ENCODE results near the gene TMEM79.

TMEM79 gene

GRCh38 chr1:156284112-156284511 lies at the start of gene TMEM79:
Gene TMEM79 (plus strand): TSS chr1:156284325. CDS start chr1:156285227, 902 bp downstream.
- no peak for DNase-seq

- no peak for DNase-seq
These were observed 48.0 kb upstream of the TMEM79 start for GRCh38 chr1:156236164-156236563.

- no peak for DNase-seq
These were observed 45.9 kb upstream of the TMEM79 start for GRCh38 chr1:156238248-156238647.

GRCh38 chr1:156241311-156241811 lies 42.8 kb upstream of the TMEM79 start:
- no peak for DNase-seq

GRCh38 chr1:156241926-156242325 lies 42.2 kb upstream of the TMEM79 start, which contains the start of gene BGLAP:
Gene BGLAP (plus strand): TSS chr1:156242184. CDS start chr1:156242232, 48 bp downstream.
- no peak for DNase-seq

- no peak for DNase-seq
These were observed 41.4 kb upstream of the TMEM79 start for GRCh38 chr1:156242738-156243137.

GRCh38 chr1:156244126-156244525 lies 40.0 kb upstream of the TMEM79 start:
- no peak for DNase-seq

- DNase-seq: no peak
These were observed 39.4 kb upstream of the TMEM79 start for GRCh38 chr1:156244712-156245111.

GRCh38 chr1:156245451-156246232 lies 38.5 kb upstream of the TMEM79 start:
- no peak for DNase-seq

GRCh38 chr1:156246241-156246780 lies 37.8 kb upstream of the TMEM79 start:
- DNase-seq: no peak

- no peak for DNase-seq
These were observed 37.2 kb upstream of the TMEM79 start for GRCh38 chr1:156246781-156247459.

- no peak for DNase-seq
These were observed 36.4 kb upstream of the TMEM79 start, which contains the start of gene PAQR6 for GRCh38 chr1:156247460-156248322. Gene PAQR6 (minus strand): TSS chr1:156248056. CDS start chr1:156246731, 1,325 bp downstream.

- no peak for DNase-seq
These were observed 35.8 kb upstream of the TMEM79 start for GRCh38 chr1:156248323-156248683.

- DNase-seq: no peak
These were observed 34.5 kb upstream of the TMEM79 start for GRCh38 chr1:156249593-156249992.

GRCh38 chr1:156251527-156251926 lies 32.6 kb upstream of the TMEM79 start:
- DNase-seq: no peak

- no peak for DNase-seq
These were observed 30.5 kb upstream of the TMEM79 start for GRCh38 chr1:156253634-156254033.

GRCh38 chr1:156257711-156258110 lies 26.4 kb upstream of the TMEM79 start:
- peak; percentile 21 for DNase-seq

- no peak for DNase-seq
These were observed 25.3 kb upstream of the TMEM79 start for GRCh38 chr1:156258859-156259258.

- no peak for DNase-seq
These were observed 24.3 kb upstream of the TMEM79 start for GRCh38 chr1:156259805-156260204.

GRCh38 chr1:156260896-156261295 lies 23.2 kb upstream of the TMEM79 start:
- DNase-seq: no peak

GRCh38 chr1:156262461-156263287 lies 21.5 kb upstream of the TMEM79 start:
- no peak for DNase-seq

- no peak for DNase-seq
These were observed 20.9 kb upstream of the TMEM79 start for GRCh38 chr1:156263288-156263655.
